ENCODE measurements around the gene PRRX2. TPM values are rescaled to one million over a fixed set of nuclear protein-coding genes. Genes with fewer than 3 reads are reported as not detected.

Gene PRRX2
- total and polyA plus RNA-seq, 9 of the 15 experiments (the other 6 are each of a cell fraction or from before 2014, with no cell fraction given): 0.21 TPM; not detected in 8

GRCh38 chr9:129726322-129727160 lies 61.1 kb downstream of the PRRX2 start (continued):
- no peak for TF ChIP-seq GTF3C2 (IDR thresholded peaks at IDR 0.05; ENCODE audit: borderline replicate concordance, extremely low read depth, insufficient read length)
- TF ChIP-seq CEBPZ (IDR thresholded peaks at IDR 0.05; ENCODE audit: borderline replicate concordance, low read depth, low read length): no peak
- TF ChIP-seq E2F6 (IDR thresholded peaks at IDR 0.05; ENCODE audit: borderline replicate concordance in 1 of 2, extremely low read depth in 1 of 2, insufficient read depth in 1 of 2, insufficient read length in 1 of 2, low read depth in 1 of 2, low read length in 1 of 2, poor library complexity in 1 of 2, severe bottlenecking in 1 of 2): peak in 1 of 2 experiments; percentile 58

All from K562 (cell line).